Peyer's patch (tissue), 4 donors: Measurements from ENCODE around the gene SPRR2A. TPM values are rescaled to one million over a fixed set of nuclear protein-coding genes. Genes with fewer than 3 reads are reported as not detected.

Experiments used
- DNase-seq, 3 donors: peaks; one replicate each; pipeline ENCODE4 v3.0.0-alpha.2; 2017 to 2019
- H3K27ac ChIP-seq, 4 donors: fragments of 200-600 bp; sonication (generic); one replicate each; pipeline ENCODE4 v1.5.1; 2016 to 2019
- H3K27me3 ChIP-seq, 2 donors: fragments of 200-600 bp; sonication (generic); one replicate each; pipeline ENCODE4 v1.5.1; 2019
- H3K36me3 ChIP-seq, 3 donors: fragments of 200-600 bp; sonication (generic); one replicate each; pipeline ENCODE4 v1.5.1; 2016 to 2019
- H3K4me1 ChIP-seq, 4 donors: fragments of 200-600 bp; sonication (generic); one replicate each; pipeline ENCODE4 v1.5.1; 2016 to 2019
- H3K4me3 ChIP-seq, 4 donors: fragments of 200-600 bp; sonication (generic); 1 replicate in 3 of 4; 2 replicates in 1 of 4; pipeline ENCODE4 v1.5.1; 2016 to 2019; ENCODE audit warnings: mild to moderate bottlenecking in 1 of 4
- H3K9me3 ChIP-seq, 4 donors: fragments of 200-600 bp; sonication (generic); one replicate each; pipeline ENCODE4 v1.5.1; 2016 to 2019; ENCODE audit warnings: mild to moderate bottlenecking in 1 of 4
- POLR2A ChIP-seq, 2 donors: fragments of 450-650 bp; IDR thresholded peaks; one replicate each; pipeline ENCODE4 v1.5.1; 2017; ENCODE audit warnings: antibody characterized with exemption in 2 of 2, mild to moderate bottlenecking in 2 of 2, moderate library complexity in 2 of 2
- total RNA-seq, 4 donors: library from RNA; depleted of rRNA; stranded (reverse); fragments of >200 nt; gene quantifications; one replicate each; pipeline ENCODE4 v1.1.0, GENCODE V29; 2016
- TF ChIP-seq, protein P1 (sequence below), 6 experiments: fragments of 450-650 bp in 4 of 6; fragments of 200-600 bp in 2 of 6; sonication (generic) in 1 of 6; IDR thresholded peaks; one replicate each; pipeline ENCODE4 v1.5.1; 2017 to 2019; ENCODE audit warnings: antibody characterized with exemption in 6 of 6, mild to moderate bottlenecking in 3 of 6, moderate library complexity in 1 of 6

Gene SPRR2A
- total RNA-seq, 4 donors from 2014 or later = not detected

DNA sequence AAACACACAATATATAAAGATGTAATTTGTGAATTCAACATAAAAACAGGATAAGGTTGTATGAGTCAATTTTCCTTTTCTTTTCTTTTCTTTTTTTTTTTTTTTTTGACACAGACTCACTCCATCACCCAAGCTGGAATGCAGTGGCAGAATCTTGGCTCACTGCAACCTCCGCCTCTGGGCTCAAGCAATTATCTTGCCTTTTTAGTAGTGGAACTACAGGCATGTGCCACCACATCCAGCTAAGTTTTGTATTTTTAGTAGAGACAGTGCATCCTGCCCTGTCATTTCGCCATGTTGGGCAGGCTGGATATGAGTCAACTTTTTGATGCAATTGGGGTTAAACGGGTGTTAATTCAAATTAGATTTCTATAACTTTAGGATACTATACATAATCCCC, 24.4 kb upstream of the SPRR2A start:
- TF ChIP-seq POLR2A (IDR thresholded peaks at IDR 0.05) = no peak
- TF ChIP-seq, protein P1, sequence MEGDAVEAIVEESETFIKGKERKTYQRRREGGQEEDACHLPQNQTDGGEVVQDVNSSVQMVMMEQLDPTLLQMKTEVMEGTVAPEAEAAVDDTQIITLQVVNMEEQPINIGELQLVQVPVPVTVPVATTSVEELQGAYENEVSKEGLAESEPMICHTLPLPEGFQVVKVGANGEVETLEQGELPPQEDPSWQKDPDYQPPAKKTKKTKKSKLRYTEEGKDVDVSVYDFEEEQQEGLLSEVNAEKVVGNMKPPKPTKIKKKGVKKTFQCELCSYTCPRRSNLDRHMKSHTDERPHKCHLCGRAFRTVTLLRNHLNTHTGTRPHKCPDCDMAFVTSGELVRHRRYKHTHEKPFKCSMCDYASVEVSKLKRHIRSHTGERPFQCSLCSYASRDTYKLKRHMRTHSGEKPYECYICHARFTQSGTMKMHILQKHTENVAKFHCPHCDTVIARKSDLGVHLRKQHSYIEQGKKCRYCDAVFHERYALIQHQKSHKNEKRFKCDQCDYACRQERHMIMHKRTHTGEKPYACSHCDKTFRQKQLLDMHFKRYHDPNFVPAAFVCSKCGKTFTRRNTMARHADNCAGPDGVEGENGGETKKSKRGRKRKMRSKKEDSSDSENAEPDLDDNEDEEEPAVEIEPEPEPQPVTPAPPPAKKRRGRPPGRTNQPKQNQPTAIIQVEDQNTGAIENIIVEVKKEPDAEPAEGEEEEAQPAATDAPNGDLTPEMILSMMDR (IDR thresholded peaks at IDR 0.05) = no peak
- Histone ChIP-seq H3K4me1 (no peaks in the 10 kb centered on the region), H3K4me3 (no peak overlapping the region), H3K36me3 (no peaks in the 10 kb centered on the region), H3K27ac (no peak overlapping the region), H3K27me3 (no peaks in the 10 kb centered on the region), H3K9me3 (no peaks in the 10 kb centered on the region)
- no peak for DNase-seq

DNA sequence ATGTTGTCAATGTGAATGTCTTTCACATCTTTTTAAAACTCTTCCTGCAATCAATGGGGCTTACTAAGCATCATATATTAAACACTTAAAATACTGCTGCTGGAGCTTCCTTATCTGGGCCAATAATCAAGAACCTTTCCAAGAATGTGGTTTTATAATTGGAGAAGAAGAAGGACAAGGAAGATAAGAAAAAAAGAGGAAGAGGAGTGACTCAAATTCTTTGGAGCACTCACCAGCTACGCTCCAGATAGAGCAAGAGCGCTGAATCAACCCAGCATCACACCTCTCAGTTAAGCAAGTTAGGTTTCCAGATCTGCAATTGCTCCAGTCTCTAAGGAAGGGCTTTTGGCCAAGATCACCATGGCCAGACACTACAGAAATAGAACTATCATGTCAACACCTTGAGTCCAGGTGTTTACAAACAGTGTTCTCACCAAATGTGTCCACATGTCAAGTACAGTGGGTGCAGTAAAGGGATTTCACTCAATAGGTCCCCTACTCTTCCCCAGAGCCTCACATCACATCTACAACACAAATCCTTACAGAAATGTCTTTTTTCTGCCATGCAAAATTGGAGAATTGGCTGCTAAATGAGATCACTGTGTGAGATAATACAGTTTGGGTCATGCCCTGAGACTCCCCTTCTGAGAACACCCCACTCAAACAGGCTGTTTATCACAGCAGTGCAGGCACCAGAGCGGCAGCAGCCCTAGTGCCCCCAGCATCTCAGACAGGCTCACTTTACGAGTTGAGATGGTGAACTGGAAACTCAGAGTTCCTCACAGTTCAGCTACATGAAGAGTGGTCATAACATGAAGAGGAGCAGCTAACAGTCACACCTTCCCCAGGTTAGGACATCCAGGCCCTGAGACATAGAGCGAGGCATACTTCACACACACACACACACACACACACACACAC, 15.8 kb upstream of the SPRR2A start:
- TF ChIP-seq, protein P1 (IDR thresholded peaks at IDR 0.05) = no peak
- no peak for TF ChIP-seq POLR2A (IDR thresholded peaks at IDR 0.05)

DNA sequence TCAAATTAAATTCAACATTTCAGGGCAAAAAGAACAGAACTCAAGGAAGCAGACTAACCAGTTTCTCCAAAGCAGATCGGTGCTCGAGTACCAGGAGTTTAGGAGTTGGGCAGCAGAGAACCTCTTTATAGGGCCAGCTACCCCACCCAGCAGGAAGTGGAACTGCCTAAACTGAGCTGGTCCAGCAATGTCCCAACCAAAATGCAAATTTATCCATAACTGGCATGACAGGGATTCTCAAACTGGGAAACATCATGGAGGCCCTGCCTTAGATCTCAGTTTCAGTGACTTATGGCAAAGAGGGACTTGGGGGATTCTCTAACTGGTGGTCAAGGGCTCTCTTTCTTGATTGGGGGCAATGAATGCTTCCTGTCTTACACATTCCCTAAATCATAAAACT, 14.2 kb upstream of the SPRR2A start, which contains the start of gene SPRR2B:
TSS of gene SPRR2B (minus strand) at position 101 of the 400 bp plus-strand sequence. CDS start 772 bp downstream, outside the sequence.
- Histone ChIP-seq H3K36me3 (no peaks in the 10 kb centered on the region), H3K27ac (no peak within 1 kb of the TSS), H3K27me3 (no peaks in the 10 kb centered on the region), H3K4me1 (no peaks in the 10 kb centered on the region), H3K9me3 (no peaks in the 10 kb centered on the region), H3K4me3 (no peak within 1 kb of the TSS)
- DNase-seq = no peak
- TF ChIP-seq, protein P1 (IDR thresholded peaks at IDR 0.05) = no peak
- no peak for TF ChIP-seq POLR2A (IDR thresholded peaks at IDR 0.05)

More for the DNA sequence above, 15.8 kb upstream of the SPRR2A start:
- Histone ChIP-seq H3K36me3 (no peaks in the 10 kb centered on the region), H3K27me3 (no peaks in the 10 kb centered on the region), H3K9me3 (no peaks in the 10 kb centered on the region), H3K4me1 (no peaks in the 10 kb centered on the region), H3K4me3 (no peak overlapping the region), H3K27ac (no peak overlapping the region)
- no peak for DNase-seq

DNA sequence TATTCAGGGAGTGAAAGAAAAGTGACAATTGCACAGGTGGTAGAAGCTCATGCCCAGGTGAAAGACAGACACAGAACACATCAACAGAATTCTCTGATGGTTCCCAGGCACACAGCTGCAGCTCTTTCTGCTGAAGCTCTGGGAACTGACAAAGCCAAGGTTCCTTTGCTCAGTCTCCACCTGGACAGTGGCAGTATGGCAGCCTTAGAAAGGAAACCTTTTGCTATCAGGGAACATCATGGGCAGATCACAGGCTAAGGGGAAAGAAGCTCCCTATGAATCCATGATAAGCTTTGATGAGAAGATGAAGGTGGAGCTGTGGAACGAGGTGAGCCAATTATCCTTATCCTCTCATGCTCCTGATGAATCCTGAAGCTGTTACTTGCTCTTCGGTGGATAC, 12.9 kb upstream of the SPRR2A start:
- Histone ChIP-seq H3K4me1 (no peaks in the 10 kb centered on the region), H3K4me3 (no peak overlapping the region), H3K27me3 (no peaks in the 10 kb centered on the region), H3K9me3 (no peaks in the 10 kb centered on the region), H3K27ac (no peak overlapping the region), H3K36me3 (no peaks in the 10 kb centered on the region)
- no peak for DNase-seq
- no peak for TF ChIP-seq POLR2A (IDR thresholded peaks at IDR 0.05)
- TF ChIP-seq, protein P1 (IDR thresholded peaks at IDR 0.05) = no peak

DNA sequence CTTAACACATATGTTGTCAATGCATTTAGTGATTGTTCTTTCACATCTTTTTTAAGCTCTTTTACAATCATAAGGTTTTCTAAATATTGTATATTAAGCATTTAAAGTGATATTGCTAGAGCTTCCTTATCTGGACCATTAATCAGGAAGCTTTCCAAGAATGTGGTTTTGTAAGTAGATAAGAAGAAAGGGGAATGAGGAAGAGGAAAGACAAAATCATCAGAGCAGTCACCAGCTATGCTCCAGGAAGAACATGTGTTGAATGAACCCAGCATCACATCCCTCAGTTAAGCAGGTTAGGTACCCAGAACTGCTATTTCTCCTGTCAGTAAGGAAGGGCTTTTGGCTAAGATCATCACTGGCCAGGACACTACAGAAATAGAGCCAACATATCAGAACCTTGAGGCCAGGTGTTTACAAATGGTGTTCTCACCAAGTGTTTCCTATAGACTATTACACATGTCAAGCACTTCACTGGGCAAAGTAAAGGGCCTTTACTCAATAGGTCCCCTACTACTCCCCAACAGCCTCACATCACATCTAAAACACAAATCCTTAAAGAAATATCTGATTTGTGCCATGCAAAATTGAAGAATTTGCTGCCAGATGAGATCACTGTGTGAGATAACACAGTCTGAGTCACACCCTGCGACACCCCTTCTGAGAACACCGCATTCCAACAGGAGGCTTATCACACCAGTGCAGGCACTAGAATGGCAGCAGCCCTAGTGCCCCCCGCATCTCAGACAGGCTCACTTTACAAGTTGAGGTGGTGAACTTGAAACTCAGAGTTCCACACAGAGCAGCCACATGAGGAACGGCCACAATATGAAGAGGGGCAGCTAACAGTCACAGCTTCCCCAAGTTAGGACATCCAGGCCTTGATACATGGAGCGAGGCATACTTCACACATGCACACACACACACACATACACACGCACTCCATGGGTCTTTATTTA, 1.8 kb upstream of the SPRR2A start:
- Histone ChIP-seq H3K36me3 (no peaks in the 10 kb centered on the region), H3K4me3 (no peak overlapping the region), H3K9me3 (no peaks in the 10 kb centered on the region), H3K27me3 (no peaks in the 10 kb centered on the region), H3K4me1 (no peaks in the 10 kb centered on the region), H3K27ac (no peak overlapping the region)
- no peak for DNase-seq
- TF ChIP-seq, protein P1 (IDR thresholded peaks at IDR 0.05) = no peak
- TF ChIP-seq POLR2A (IDR thresholded peaks at IDR 0.05) = no peak
